AG04449 (cell line): ENCODE data around the gene CHKB.

ENCODE experiments used
- CTCF ChIA-PET: fragments of 350-600 bp; formaldehyde crosslinking; extraction: SDS; loops from one replicate; lab custom pipeline; 2021; ENCODE audit warnings: antibody characterized with exemption; lab: Yijun Ruan, JAX
- POLR2A ChIA-PET: fragments of 400-600, 350-600 bp; formaldehyde crosslinking; extraction: SDS; loops from one replicate; lab custom pipeline; 2020; ENCODE audit warnings: antibody characterized with exemption, inconsistent platforms; lab: Yijun Ruan, JAX
- DNase-seq: peaks from one replicate; pipeline ENCODE4 v3.0.0-alpha.2; 2010; ENCODE audit warnings: low read depth, low spot score
- H3K4me3 ChIP-seq: 2 replicates; pipeline ENCODE4 v1.5.1; 2011; ENCODE audit warnings: low read depth, mild to moderate bottlenecking, control low read depth, low read length
- CTCF ChIP-seq: IDR thresholded peaks from one replicate; pipeline ENCODE4 v1.5.1; 2011; ENCODE audit warnings: mild to moderate bottlenecking, moderate library complexity, low read length, control low read depth, inconsistent platforms; ENCODE audit not compliant: insufficient read depth; ENCODE audit errors: missing control alignments

CHKB gene

GRCh38 chr22:50569896-50570535 is 12.6 kb downstream of the CHKB start:
- DNase-seq: no peak
- CTCF ChIA-PET: interaction anchor here (1.0 to 1.8 kb wide), 4 partner anchors 9 to 51 kb away, joined by 3 to 7 read pairs (median 4); partner anchors contain the start of gene KLHDC7B
- POLR2A ChIA-PET: no interaction called here
- no peak overlapping the region for H3K4me3 ChIP-seq
- TF ChIP-seq CTCF: no peak

DNA sequence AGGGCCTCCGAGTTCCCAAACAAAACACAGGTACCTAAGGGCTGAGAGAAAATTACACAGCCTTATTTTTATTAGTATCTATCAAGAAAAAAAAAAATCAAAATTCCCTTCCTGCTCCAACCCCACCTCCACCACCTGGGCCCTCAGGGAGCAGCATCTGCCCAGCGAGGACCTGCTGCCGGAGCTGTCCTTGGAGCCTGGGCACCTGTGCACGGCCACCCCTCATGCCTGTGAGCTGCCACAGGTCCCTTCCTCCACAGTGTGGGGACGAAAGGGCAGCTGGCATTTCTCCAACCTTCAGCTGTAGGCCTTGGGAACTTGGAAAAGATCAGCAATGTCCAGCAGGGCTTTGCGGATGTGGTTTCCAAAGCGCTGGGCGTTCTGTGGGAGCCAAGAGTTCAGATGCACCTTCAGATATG is 13.6 kb downstream of the CHKB start:
- TF ChIP-seq CTCF: no peak
- H3K4me3 ChIP-seq: no peak overlapping the region
- DNase-seq: no peak
- POLR2A ChIA-PET: no interaction called here
- CTCF ChIA-PET: interaction anchor here (1.1 to 1.8 kb wide), 4 partner anchors 9 to 52 kb away, joined by 3 to 7 read pairs (median 4); no protein-coding TSS in a partner anchor

GRCh38 chr22:50568626-50569025 is 14.0 kb downstream of the CHKB start:
- H3K4me3 ChIP-seq: no peak overlapping the region
- no peak for DNase-seq
- TF ChIP-seq CTCF: no peak
- ChIA-PET POLR2A (no interaction called here), CTCF (interaction anchor here (1.2 to 1.8 kb wide), 3 partner anchors 9 to 11 kb away, joined by 3 to 7 read pairs (median 4); no protein-coding TSS in a partner anchor)

DNA sequence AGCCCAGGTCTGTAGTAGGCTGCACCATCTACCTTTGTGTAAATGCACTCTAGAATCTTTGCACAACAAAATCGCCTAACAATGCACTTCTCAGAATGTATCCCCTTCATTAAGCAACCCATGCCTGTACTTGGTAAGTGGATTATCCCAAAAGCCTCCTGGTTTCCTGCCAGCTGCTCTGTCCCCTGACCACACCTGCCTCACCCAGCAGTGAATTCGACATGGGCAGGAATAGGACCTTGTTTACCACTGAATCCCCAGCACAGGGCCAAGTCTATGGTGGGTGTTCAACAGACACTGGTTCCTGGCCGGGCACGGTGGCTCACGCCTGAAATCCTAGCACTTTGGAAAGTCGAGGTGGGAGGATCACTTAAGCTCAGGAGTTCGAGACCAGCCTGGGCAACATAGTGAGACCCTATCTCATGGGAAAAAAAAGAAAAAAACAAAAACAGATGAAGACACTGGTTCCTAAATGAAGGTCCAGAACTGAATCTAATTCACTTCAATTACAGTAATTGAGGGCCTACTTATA is 14.9 kb downstream of the CHKB start:
- TF ChIP-seq CTCF: no peak
- no peak for DNase-seq
- POLR2A ChIA-PET: no interaction called here
- no peak overlapping the region for H3K4me3 ChIP-seq
- CTCF ChIA-PET: interaction anchor here (1.2 kb wide), 1 partner anchor 12 kb away, joined by 5 read pairs; no protein-coding TSS in a partner anchor

GRCh38 chr22:50564289-50564688 is 18.4 kb downstream of the CHKB start:
- H3K4me3 ChIP-seq: no peak overlapping the region
- CTCF ChIA-PET: interaction anchor here (2.2 to 5.1 kb wide), 4 partner anchors 9 to 39 kb away, joined by 15 to 124 read pairs (median 17); partner anchors contain the start of genes CPT1B, KLHDC7B and SCO2
- DNase-seq: no peak
- no peak for TF ChIP-seq CTCF
- POLR2A ChIA-PET: interaction anchor here (0.7 kb wide), 1 partner anchor 34 kb away, joined by 3 read pairs; the partner anchor contains the start of gene TYMP
